ENCODE results near the gene NFIA. TPM values are rescaled to one million over a fixed set of nuclear protein-coding genes. Genes with fewer than 3 reads are reported as not detected.

Gene NFIA
- total RNA-seq, 1 experiment from 2014 or later = 0.35 TPM

DNA sequence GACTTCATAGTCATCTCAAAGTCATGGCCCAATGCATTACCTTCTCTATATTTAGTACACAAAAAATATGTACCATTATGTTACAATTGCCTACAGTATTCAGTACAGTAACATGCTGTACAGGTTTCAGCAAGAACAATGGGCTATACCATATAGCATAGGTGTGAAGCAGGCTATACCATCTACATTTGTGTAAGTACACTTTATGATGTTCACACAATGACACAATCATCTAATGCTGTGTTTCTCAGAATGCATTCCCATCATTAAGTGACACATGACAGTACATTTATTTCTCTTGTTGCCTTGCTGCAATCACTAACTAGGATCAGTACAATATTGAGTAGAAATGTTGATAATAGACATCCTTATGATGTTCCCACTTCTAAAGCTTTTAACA, 46.5 kb upstream of the NFIA start:
- H3K4me3 Mint-ChIP-seq = no peak overlapping the region
- TF ChIP-seq, protein P1, sequence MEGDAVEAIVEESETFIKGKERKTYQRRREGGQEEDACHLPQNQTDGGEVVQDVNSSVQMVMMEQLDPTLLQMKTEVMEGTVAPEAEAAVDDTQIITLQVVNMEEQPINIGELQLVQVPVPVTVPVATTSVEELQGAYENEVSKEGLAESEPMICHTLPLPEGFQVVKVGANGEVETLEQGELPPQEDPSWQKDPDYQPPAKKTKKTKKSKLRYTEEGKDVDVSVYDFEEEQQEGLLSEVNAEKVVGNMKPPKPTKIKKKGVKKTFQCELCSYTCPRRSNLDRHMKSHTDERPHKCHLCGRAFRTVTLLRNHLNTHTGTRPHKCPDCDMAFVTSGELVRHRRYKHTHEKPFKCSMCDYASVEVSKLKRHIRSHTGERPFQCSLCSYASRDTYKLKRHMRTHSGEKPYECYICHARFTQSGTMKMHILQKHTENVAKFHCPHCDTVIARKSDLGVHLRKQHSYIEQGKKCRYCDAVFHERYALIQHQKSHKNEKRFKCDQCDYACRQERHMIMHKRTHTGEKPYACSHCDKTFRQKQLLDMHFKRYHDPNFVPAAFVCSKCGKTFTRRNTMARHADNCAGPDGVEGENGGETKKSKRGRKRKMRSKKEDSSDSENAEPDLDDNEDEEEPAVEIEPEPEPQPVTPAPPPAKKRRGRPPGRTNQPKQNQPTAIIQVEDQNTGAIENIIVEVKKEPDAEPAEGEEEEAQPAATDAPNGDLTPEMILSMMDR (conservative IDR thresholded peaks at IDR 0.05) = no peak

More for the DNA sequence above, 46.5 kb upstream of the NFIA start:
- Histone ChIP-seq H3K27ac (ENCODE audit: insufficient read length, low read depth, low read length) (no peak overlapping the region), H3K56ac (ENCODE audit: insufficient read length, low read depth, low read length) (no peak overlapping the region), H2AK5ac (ENCODE audit: insufficient read length, low read length) (no peak overlapping the region), H2BK20ac (ENCODE audit: low read depth, low read length, poor library complexity, severe bottlenecking) (no peak overlapping the region), H3K79me2 (ENCODE audit: insufficient read depth, low read length) (no peaks in the 10 kb centered on the region), H3K23ac (ENCODE audit: insufficient read length, low read depth, low read length) (no peak overlapping the region), H4K20me1 (ENCODE audit: control insufficient read depth, insufficient read depth, insufficient read length) (no peaks in the 10 kb centered on the region), H3K4ac (ENCODE audit: low read depth, low read length) (no peak overlapping the region), H3K9ac (ENCODE audit: extremely low read depth, insufficient read length, low read length) (no peak overlapping the region), H2AFZ (ENCODE audit: low read length) (no peak overlapping the region), H3K79me1 (ENCODE audit: insufficient read depth, low read depth, low read length, poor library complexity, severe bottlenecking) (no peaks in the 10 kb centered on the region), H2BK12ac (ENCODE audit: insufficient read length, low read depth, low read length) (no peak overlapping the region), H2BK5ac (ENCODE audit: insufficient read length, low read length) (no peak overlapping the region), H4K5ac (ENCODE audit: insufficient read length, low read depth, low read length) (no peak overlapping the region), H3K27me3 (ENCODE audit: insufficient read depth, low read length) (no peaks in the 10 kb centered on the region), H3T11ph (ENCODE audit: low read length) (no peak overlapping the region), H2BK15ac (ENCODE audit: low read depth, low read length) (no peak overlapping the region), H4K8ac (replicated peaks; ENCODE audit: insufficient read length, low read depth, low read length) (no peak overlapping the region), H3K9me3 (ENCODE audit: control insufficient read depth, low read depth, low read length) (no peaks in the 10 kb centered on the region), H3K4me2 (ENCODE audit: insufficient read depth, insufficient read length, low read length) (no peak overlapping the region), H3K18ac (ENCODE audit: insufficient read length, low read depth, low read length) (no peak overlapping the region), H3K23me2 (ENCODE audit: insufficient read length, low read depth, low read length, poor library complexity, severe bottlenecking) (no peaks in the 10 kb centered on the region), H2BK120ac (ENCODE audit: low read depth, low read length, poor library complexity, severe bottlenecking) (no peak overlapping the region), H4K91ac (ENCODE audit: insufficient read length, low read depth, low read length) (no peak overlapping the region), H3K14ac (ENCODE audit: insufficient read depth, low read length) (no peak overlapping the region), H3K4me1 (ENCODE audit: insufficient read depth, low read length) (no peaks in the 10 kb centered on the region)
- Mint-ChIP-seq H3K27ac (no peak overlapping the region), H3K4me1 (no peaks in the 10 kb centered on the region), H3K36me3 (ENCODE audit: insufficient read depth in 1 of 3, low read depth in 3 of 3) (no peaks in the 10 kb centered on the region), H3K9me3 (peaks cover 0 to 4% of the 10 kb centered on the region in 2 experiments; a peak in 1 of 5 replicates), H3K27me3 (ENCODE audit: low read depth) (no peaks in the 10 kb centered on the region)
- DNase-seq = no peak

Measured in H9 (cell line).